Measurements from ENCODE around the gene LINGO3. TPM values are rescaled to one million over a fixed set of nuclear protein-coding genes. Genes with fewer than 3 reads are reported as not detected.
"Not testable (repeated sequence)": the region's sequence is repeated elsewhere in the genome, so short reads cannot be mapped to it uniquely, and the experiment has no call there.

Gene LINGO3
- total RNA-seq, 1 experiment from 2014 or later = 2.0 TPM

DNA sequence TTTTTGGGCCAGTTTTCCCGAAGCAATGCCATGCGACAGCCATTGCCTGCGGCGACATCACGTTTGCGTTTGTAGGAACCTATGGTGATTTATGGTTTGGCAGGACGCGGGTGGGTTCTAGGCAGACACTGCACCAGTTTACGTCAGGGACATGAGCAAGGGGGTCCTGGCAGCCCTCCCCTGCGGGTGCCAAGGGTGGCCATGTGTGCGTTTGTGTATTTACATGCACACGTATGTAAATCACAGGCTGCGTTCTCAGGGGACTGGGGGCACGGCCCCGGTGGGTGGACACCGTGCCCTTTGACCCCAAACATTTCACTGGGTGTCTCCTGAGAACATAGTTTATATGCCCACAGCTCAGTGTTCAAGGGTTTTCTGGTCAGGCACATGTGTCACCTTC, 42.7 kb upstream of the LINGO3 start:
- Mint-ChIP-seq H3K4me3 (no peak overlapping the region), H3K9me3 (no peaks in the 10 kb centered on the region), H3K27ac (no peak overlapping the region), H3K36me3 (no peaks in the 10 kb centered on the region), H3K4me1 (no peaks in the 10 kb centered on the region), H3K27me3 (ENCODE audit: low read depth) (no peaks in the 10 kb centered on the region)
- ChIA-PET CTCF (no interaction called here), POLR2A (interaction anchor here (0.6 kb wide), 1 partner anchor 139 kb away, joined by 3 read pairs; no protein-coding TSS in a partner anchor)
- no peak for TF ChIP-seq MLX (CRISPR knock-in tag; IDR thresholded peaks at IDR 0.05)
- TF ChIP-seq RORB (CRISPR knock-in tag; IDR thresholded peaks at IDR 0.05) = no peak
- no peak for TF ChIP-seq FOXK1 (CRISPR knock-in tag; IDR thresholded peaks at IDR 0.05)
- no peak for TF ChIP-seq USF2 (CRISPR knock-in tag; IDR thresholded peaks at IDR 0.05)
- TF ChIP-seq PRDM15 (CRISPR knock-in tag; IDR thresholded peaks at IDR 0.05) = no peak
- DNase-seq (ENCODE audit: low spot score) (no peak), ATAC-seq (no peak)

GRCh38 chr19:2349818-2350217, 41.9 kb upstream of the LINGO3 start:
- H3K36me3 Mint-ChIP-seq; H3K9me3 Mint-ChIP-seq; H3K27me3 Mint-ChIP-seq (ENCODE audit: low read depth); DNase-seq (ENCODE audit: low spot score); H3K27ac Mint-ChIP-seq; ATAC-seq; POLR2A ChIA-PET; H3K4me3 Mint-ChIP-seq; H3K4me1 Mint-ChIP-seq; CTCF ChIA-PET: not testable (repeated sequence)

GRCh38 chr19:2345794-2346663, 38.1 kb upstream of the LINGO3 start:
- DNase-seq (ENCODE audit: low spot score) (no peak), ATAC-seq (peak; percentile 69)
- Mint-ChIP-seq H3K27ac (peak overlapping the region; percentile 52), H3K36me3 (no peaks in the 10 kb centered on the region), H3K9me3 (no peaks in the 10 kb centered on the region), H3K27me3 (ENCODE audit: low read depth) (no peaks in the 10 kb centered on the region), H3K4me1 (no peaks in the 10 kb centered on the region), H3K4me3 (no peak overlapping the region)
- POLR2A ChIA-PET = interaction anchor here (0.5 kb wide), 1 partner anchor 234 kb away, joined by 4 read pairs; no protein-coding TSS in a partner anchor
- CTCF ChIA-PET = no interaction called here
- TF ChIP-seq ATF1 (CRISPR knock-in tag; IDR thresholded peaks at IDR 0.05) = no peak
- TF ChIP-seq MYBL2 (CRISPR knock-in tag; IDR thresholded peaks at IDR 0.05) = no peak
- no peak for TF ChIP-seq CREB1 (CRISPR knock-in tag; IDR thresholded peaks at IDR 0.05)
- TF ChIP-seq, protein P1, sequence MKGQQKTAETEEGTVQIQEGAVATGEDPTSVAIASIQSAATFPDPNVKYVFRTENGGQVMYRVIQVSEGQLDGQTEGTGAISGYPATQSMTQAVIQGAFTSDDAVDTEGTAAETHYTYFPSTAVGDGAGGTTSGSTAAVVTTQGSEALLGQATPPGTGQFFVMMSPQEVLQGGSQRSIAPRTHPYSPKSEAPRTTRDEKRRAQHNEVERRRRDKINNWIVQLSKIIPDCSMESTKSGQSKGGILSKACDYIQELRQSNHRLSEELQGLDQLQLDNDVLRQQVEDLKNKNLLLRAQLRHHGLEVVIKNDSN (CRISPR knock-in tag; IDR thresholded peaks at IDR 0.05) = 0 out of 2 replicates have a peak, but pooled peaks have one; percentile 38

DNA sequence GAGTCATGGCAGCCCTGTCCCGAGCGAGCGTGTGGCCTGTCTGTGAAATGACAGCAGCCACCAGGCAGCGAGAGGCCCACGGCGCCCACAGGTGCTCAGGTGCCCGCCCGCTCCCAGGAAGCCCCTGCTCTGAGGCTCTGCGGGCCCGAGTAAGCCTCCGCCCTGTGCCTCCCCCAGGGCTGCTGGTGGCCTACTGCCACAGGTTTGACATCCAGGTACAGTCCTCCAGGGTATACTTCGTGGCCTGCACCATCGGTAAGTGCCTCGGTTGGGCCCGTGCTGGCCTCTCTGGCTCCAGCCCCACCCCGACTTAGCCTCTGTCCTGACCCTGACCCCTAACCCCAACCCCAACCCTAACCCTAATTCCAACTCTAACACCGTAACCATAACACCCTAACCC, 37.1 kb upstream of the LINGO3 start:
- ChIA-PET POLR2A (no interaction called here), CTCF (no interaction called here)
- no peaks in the 10 kb centered on the region for H3K36me3 Mint-ChIP-seq
- H3K9me3 Mint-ChIP-seq = no peaks in the 10 kb centered on the region
- TF ChIP-seq CBFB (CRISPR knock-in tag; IDR thresholded peaks at IDR 0.05; ENCODE audit: low read depth) (no peak), ZNF317 (CRISPR knock-in tag; IDR thresholded peaks at IDR 0.05; ENCODE audit: borderline replicate concordance, low read depth) (no peak), SP1 (CRISPR knock-in tag; conservative IDR thresholded peaks at IDR 0.05) (no peak), GTF2I (CRISPR knock-in tag; conservative IDR thresholded peaks at IDR 0.05) (no peak), ZNF671 (CRISPR knock-in tag; IDR thresholded peaks at IDR 0.05) (no peak), ZNF263 (CRISPR knock-in tag; IDR thresholded peaks at IDR 0.05; ENCODE audit: low read depth) (no peak), IRF1 (CRISPR knock-in tag; IDR thresholded peaks at IDR 0.05) (no peak), ELF4 (CRISPR knock-in tag; IDR thresholded peaks at IDR 0.05; ENCODE audit: low read depth) (no peak), SMAD3 (CRISPR knock-in tag; IDR thresholded peaks at IDR 0.05; ENCODE audit: borderline replicate concordance) (no peak)
- no peak overlapping the region for H3K4me3 Mint-ChIP-seq
- no peak for DNase-seq (ENCODE audit: low spot score)
- H3K27me3 Mint-ChIP-seq (ENCODE audit: low read depth) = no peaks in the 10 kb centered on the region
- no peaks in the 10 kb centered on the region for H3K4me1 Mint-ChIP-seq
- no peak for ATAC-seq
- no peak overlapping the region for H3K27ac Mint-ChIP-seq
